C4-2B (cell line): ENCODE data around the gene SLC4A4.

Source experiments
- CTCF ChIP-seq: fragments of 450-650 bp; conservative IDR thresholded peaks from 2 replicates; pipeline ENCODE4 v1.5.1; 2017; ENCODE audit warnings: mild to moderate bottlenecking
- ZFX ChIP-seq: fragments of 450-650 bp; IDR thresholded peaks from 2 replicates; pipeline ENCODE4 v1.6.1; 2017

- TF ChIP-seq CTCF (peak; percentile 7; the same call in 1 of the 2 replicates), ZFX (no peak)
These were observed 188.0 kb downstream of the SLC4A4 start for GRCh38 chr4:71526637-71527406.
